ENCODE data around the gene PAIP1. TPM values are rescaled to one million over a fixed set of nuclear protein-coding genes. Genes with fewer than 3 reads are reported as not detected.

Gene PAIP1
- total and polyA plus RNA-seq, 2 experiments from 2014 or later = 123 to 131 TPM

DNA sequence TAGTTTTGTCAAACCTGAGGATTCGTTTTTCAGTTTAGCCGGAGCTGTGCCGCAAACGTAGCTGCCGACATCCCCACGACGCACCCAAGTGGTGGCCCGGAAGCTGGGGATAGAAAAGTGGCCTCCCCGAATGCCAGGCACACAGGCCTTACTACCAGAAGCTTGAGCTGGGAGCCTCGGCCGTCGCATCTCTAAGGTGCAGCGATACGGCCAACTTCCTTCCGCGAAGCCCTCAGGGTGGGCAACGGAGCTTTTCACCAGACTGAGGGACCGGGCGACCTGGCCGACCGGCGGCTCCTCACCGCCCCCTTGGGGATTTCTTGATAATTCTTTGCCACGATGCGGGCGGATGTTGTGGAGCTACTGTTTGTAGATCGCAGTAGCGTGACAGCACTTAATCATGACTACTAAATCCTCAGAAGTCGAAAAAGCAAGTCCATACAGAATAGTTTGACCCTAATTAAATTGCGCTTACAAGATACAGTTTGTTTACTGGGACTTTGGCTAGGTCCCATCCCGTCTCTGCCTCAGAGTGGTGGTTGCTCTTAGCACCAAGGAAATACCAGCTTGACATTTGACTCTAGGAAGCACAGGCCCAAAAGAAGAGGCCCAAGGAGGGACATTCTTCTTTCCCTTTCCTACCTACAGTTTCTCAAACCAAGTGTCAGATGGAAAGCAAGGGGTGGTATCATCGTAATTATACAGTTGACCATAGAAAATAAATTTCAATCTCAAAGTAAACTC is 72.6 kb downstream of the PAIP1 start:
- peak; percentile 94 for DNase-seq (ENCODE audit: low spot score)
- Histone ChIP-seq H3K4me3 (peak overlapping the region; percentile 51), H3K27me3 (no peaks in the 10 kb centered on the region), H3K9me2 (replicated peaks; ENCODE audit: insufficient read depth) (no peaks in the 10 kb centered on the region), H3K27ac (peak overlapping the region; percentile 98), H3K4me1 (ENCODE audit: insufficient read depth) (peaks cover 11% of the 10 kb centered on the region), H3K36me3 (replicated peaks; ENCODE audit: insufficient read depth, low read depth) (no peaks in the 10 kb centered on the region), H4K20me1 (ENCODE audit: insufficient read depth, poor library complexity, severe bottlenecking) (no peaks in the 10 kb centered on the region), H3K4me2 (peak overlapping the region; percentile 75), H3K9me3 (ENCODE audit: low read depth) (no peaks in the 10 kb centered on the region), H2AFZ (peak overlapping the region; percentile 89), H3K79me2 (peaks cover 11% of the 10 kb centered on the region)
- WGBS (ENCODE audit: low lambda C conversion rate, missing lambda C conversion rate) = 4% methylated on average over 32 of the region's 32 CpGs
- TF ChIP-seq CTCF (IDR thresholded peaks at IDR 0.05; ENCODE audit: poor library complexity) (peak; percentile 79), EZH2 (IDR thresholded peaks at IDR 0.05; ENCODE audit: borderline replicate concordance) (no peak), EZH2phosphoT487 (IDR thresholded peaks at IDR 0.05; ENCODE audit: low read depth, severe bottlenecking, unreplicated experiment) (no peak)

GRCh38 chr5:43483298-43484105 is 73.4 kb downstream of the PAIP1 start, which contains the start of gene TMEM267:
Gene TMEM267 (minus strand): TSS chr5:43483865. CDS start chr5:43453969, 29,896 bp downstream.
- Histone ChIP-seq H2AFZ (peak within 1 kb of the TSS; percentile 89), H3K79me2 (peaks cover 11% of the 10 kb centered on the region)
- 1% methylated on average over 41 of the region's 62 CpGs for WGBS (ENCODE audit: low lambda C conversion rate, missing lambda C conversion rate)

More at GRCh38 chr5:43483298-43484105, 73.4 kb downstream of the PAIP1 start, which contains the start of gene TMEM267:
- H3K36me3 ChIP-seq (replicated peaks; ENCODE audit: insufficient read depth, low read depth) = no peaks in the 10 kb centered on the region
- peak within 1 kb of the TSS; percentile 74 for H3K4me3 ChIP-seq
- no peaks in the 10 kb centered on the region for H3K9me2 ChIP-seq (replicated peaks; ENCODE audit: insufficient read depth)
- no peak for TF ChIP-seq CTCF (IDR thresholded peaks at IDR 0.05; ENCODE audit: poor library complexity)
- TF ChIP-seq EZH2phosphoT487 (IDR thresholded peaks at IDR 0.05; ENCODE audit: low read depth, severe bottlenecking, unreplicated experiment) = no peak
- TF ChIP-seq EZH2 (IDR thresholded peaks at IDR 0.05; ENCODE audit: borderline replicate concordance) = no peak
- H3K27me3 ChIP-seq = no peaks in the 10 kb centered on the region
- peak; percentile 97 for DNase-seq (ENCODE audit: low spot score)
- H3K27ac ChIP-seq = peak within 1 kb of the TSS; percentile 98
- peak within 1 kb of the TSS; percentile 81 for H3K4me2 ChIP-seq
- peaks cover 11% of the 10 kb centered on the region for H3K4me1 ChIP-seq (ENCODE audit: insufficient read depth)
- no peaks in the 10 kb centered on the region for H3K9me3 ChIP-seq (ENCODE audit: low read depth)
- H4K20me1 ChIP-seq (ENCODE audit: insufficient read depth, poor library complexity, severe bottlenecking) = no peaks in the 10 kb centered on the region
